OCI-LY1 (cell line): ENCODE results near the gene ELL2.

ENCODE experiments used
- H2AFZ ChIP-seq: fragments of 200-600 bp; sonication (generic), shearing (Covaris generic); 2 replicates; pipeline ENCODE4 v1.6.0; 2014; ENCODE audit warnings: antibody characterized with exemption, mild to moderate bottlenecking, low read length
- H3F3A ChIP-seq: fragments of 200-600 bp; sonication (generic), shearing (Covaris generic); 2 replicates; pipeline ENCODE4 v1.6.0; 2014; ENCODE audit warnings: mild to moderate bottlenecking, antibody characterized with exemption, low read length, moderate library complexity; ENCODE audit not compliant: insufficient read depth
- H3K27ac ChIP-seq: fragments of 200-600 bp; sonication (generic); 2 replicates; pipeline ENCODE4 v1.5.1; 2014; ENCODE audit warnings: low read length, mixed run types, mild to moderate bottlenecking, low read depth; ENCODE audit not compliant: poor library complexity, severe bottlenecking
- H3K27me3 ChIP-seq: fragments of 200-600 bp; sonication (generic); 2 replicates; pipeline ENCODE4 v1.6.0; 2014; ENCODE audit warnings: antibody characterized with exemption, mild to moderate bottlenecking, low read length, moderate library complexity; ENCODE audit not compliant: insufficient read depth
- H3K36me3 ChIP-seq: fragments of 200-600 bp; sonication (generic); 2 replicates; pipeline ENCODE4 v1.6.1; 2014; ENCODE audit warnings: mild to moderate bottlenecking, antibody characterized with exemption, low read length, moderate library complexity, mixed read lengths; ENCODE audit not compliant: insufficient read depth
- H3K4me1 ChIP-seq: fragments of 200-600 bp; sonication (generic); 2 replicates; pipeline ENCODE4 v1.5.1; 2014; ENCODE audit warnings: mild to moderate bottlenecking, low read length, moderate library complexity; ENCODE audit not compliant: insufficient read depth, severe bottlenecking
- H3K4me2 ChIP-seq: fragments of 200-600 bp; sonication (generic), shearing (Covaris generic); 2 replicates; pipeline ENCODE4 v1.6.1; 2014; ENCODE audit warnings: low read length
- H3K4me3 ChIP-seq: fragments of 200-600 bp; sonication (generic); 2 replicates; pipeline ENCODE4 v1.5.1; 2014; ENCODE audit warnings: low read length, low read depth, mild to moderate bottlenecking, mixed read lengths; ENCODE audit not compliant: poor library complexity, severe bottlenecking
- H3K79me2 ChIP-seq: fragments of 200-600 bp; shearing (Covaris generic); 2 replicates; pipeline ENCODE4 v1.6.1; 2016; ENCODE audit warnings: mixed run types, low read length, mixed read lengths; ENCODE audit not compliant: insufficient read depth
- H3K9ac ChIP-seq: fragments of 200-600 bp; sonication (generic), shearing (Covaris generic); 2 replicates; pipeline ENCODE4 v1.6.1; 2014; ENCODE audit warnings: mild to moderate bottlenecking, low read length, mixed read lengths
- H3K9me2 ChIP-seq: fragments of 200-600 bp; sonication (generic), shearing (Covaris generic); 2 replicates; pipeline ENCODE4 v1.6.1; 2014; ENCODE audit warnings: low read depth, mild to moderate bottlenecking, low read length, mixed read lengths
- H3K9me3 ChIP-seq: fragments of 200-600 bp; shearing (Covaris generic); 2 replicates; pipeline ENCODE4 v1.6.1; 2014; ENCODE audit warnings: low read length, mixed read lengths
- H4K20me1 ChIP-seq: fragments of 200-600 bp; sonication (generic), shearing (Covaris generic); 2 replicates; pipeline ENCODE4 v1.6.0; 2016; ENCODE audit warnings: mild to moderate bottlenecking, low read length; ENCODE audit not compliant: insufficient read depth
- EZH2 ChIP-seq: fragments of 200-600 bp; sonication (generic), shearing (Covaris generic); IDR thresholded peaks from 2 replicates; pipeline ENCODE4 v1.8.0; 2017; ENCODE audit warnings: borderline replicate concordance, mixed run types, mild to moderate bottlenecking, antibody characterized with exemption, low read length, moderate library complexity, mixed read lengths
- TF ChIP-seq, protein P1 (sequence below): fragments of 200-600 bp; sonication (generic), shearing (Covaris generic); IDR thresholded peaks from 2 replicates; pipeline ENCODE4 v1.5.1; 2017; ENCODE audit warnings: mild to moderate bottlenecking, antibody characterized with exemption, low read length, moderate library complexity, mixed read lengths

ELL2 gene

DNA sequence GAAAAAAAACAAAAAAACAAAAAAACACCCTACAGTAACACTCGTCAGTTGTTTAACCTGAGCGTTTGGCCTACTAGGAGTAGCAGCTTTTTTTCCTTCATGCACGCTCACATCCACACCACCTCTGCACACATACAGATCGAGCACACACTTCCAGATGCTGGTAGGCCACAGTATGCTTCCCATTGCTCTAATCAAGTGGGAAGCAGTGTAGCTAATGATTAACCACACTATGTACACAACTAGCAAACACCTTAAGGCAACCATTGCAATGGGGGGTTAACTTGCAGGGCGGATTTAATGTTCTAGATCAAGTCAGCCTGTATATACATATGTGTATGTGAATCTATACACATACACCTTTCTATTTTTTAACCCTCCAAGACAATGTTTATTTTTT lies 73.7 kb downstream of the ELL2 start:
- no peaks in the 10 kb centered on the region for H3F3A ChIP-seq
- H3K36me3 ChIP-seq, result no peaks in the 10 kb centered on the region
- TF ChIP-seq, protein P1, sequence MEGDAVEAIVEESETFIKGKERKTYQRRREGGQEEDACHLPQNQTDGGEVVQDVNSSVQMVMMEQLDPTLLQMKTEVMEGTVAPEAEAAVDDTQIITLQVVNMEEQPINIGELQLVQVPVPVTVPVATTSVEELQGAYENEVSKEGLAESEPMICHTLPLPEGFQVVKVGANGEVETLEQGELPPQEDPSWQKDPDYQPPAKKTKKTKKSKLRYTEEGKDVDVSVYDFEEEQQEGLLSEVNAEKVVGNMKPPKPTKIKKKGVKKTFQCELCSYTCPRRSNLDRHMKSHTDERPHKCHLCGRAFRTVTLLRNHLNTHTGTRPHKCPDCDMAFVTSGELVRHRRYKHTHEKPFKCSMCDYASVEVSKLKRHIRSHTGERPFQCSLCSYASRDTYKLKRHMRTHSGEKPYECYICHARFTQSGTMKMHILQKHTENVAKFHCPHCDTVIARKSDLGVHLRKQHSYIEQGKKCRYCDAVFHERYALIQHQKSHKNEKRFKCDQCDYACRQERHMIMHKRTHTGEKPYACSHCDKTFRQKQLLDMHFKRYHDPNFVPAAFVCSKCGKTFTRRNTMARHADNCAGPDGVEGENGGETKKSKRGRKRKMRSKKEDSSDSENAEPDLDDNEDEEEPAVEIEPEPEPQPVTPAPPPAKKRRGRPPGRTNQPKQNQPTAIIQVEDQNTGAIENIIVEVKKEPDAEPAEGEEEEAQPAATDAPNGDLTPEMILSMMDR, result no peak
- H3K9me2 ChIP-seq, result no peaks in the 10 kb centered on the region
- H3K9me3 ChIP-seq, result no peaks in the 10 kb centered on the region
- H3K27ac ChIP-seq, result no peak overlapping the region
- H3K4me3 ChIP-seq, result no peak overlapping the region
- H3K27me3 ChIP-seq, result no peaks in the 10 kb centered on the region
- no peak overlapping the region for H2AFZ ChIP-seq
- no peaks in the 10 kb centered on the region for H3K79me2 ChIP-seq
- no peak overlapping the region for H3K9ac ChIP-seq
- no peak overlapping the region for H3K4me2 ChIP-seq
- no peaks in the 10 kb centered on the region for H3K4me1 ChIP-seq
- H4K20me1 ChIP-seq, result no peaks in the 10 kb centered on the region

DNA sequence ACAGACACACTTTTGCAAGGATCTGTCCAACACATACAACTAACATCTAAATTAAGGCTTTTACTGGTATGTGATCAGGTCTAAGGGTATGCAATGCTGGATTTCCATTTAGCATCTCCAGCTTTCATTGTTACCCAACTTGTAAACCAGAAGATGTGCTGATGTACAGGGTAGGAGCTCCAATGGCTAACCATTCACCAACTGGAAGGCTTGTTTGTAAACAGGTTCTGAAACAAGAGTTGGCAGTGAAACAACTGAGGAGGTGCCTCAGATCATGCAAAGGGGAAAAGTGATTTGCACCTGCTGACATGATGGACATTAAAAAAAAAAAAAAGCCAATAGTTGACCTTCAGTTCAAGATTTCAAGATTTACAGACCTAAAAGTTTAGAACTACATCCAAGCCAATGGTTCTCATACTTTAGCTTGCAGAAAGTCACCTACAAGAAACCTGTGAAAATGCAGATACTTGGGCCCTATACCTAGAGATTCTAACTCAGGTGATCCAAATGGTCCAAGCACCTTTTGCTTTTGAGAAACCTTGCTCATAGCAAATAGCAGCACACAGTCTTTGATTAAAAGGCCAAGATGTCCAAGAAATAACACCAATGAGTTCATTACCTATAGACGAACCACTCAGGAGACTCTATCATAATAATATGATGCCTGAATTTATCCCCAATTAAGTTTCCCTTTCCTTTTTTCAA lies 75.2 kb downstream of the ELL2 start:
- no peaks in the 10 kb centered on the region for H4K20me1 ChIP-seq
- no peaks in the 10 kb centered on the region for H3K27me3 ChIP-seq
- H3K4me1 ChIP-seq, result no peaks in the 10 kb centered on the region
- H3K9me3 ChIP-seq, result no peaks in the 10 kb centered on the region
- TF ChIP-seq, protein P1, result no peak
- no peak for TF ChIP-seq EZH2
- H3F3A ChIP-seq, result no peaks in the 10 kb centered on the region
- H3K4me3 ChIP-seq, result no peak overlapping the region
- no peak overlapping the region for H2AFZ ChIP-seq
- no peak overlapping the region for H3K9ac ChIP-seq
- no peaks in the 10 kb centered on the region for H3K36me3 ChIP-seq
- H3K9me2 ChIP-seq, result no peaks in the 10 kb centered on the region
- no peak overlapping the region for H3K27ac ChIP-seq
- H3K4me2 ChIP-seq, result no peak overlapping the region
- no peaks in the 10 kb centered on the region for H3K79me2 ChIP-seq

DNA sequence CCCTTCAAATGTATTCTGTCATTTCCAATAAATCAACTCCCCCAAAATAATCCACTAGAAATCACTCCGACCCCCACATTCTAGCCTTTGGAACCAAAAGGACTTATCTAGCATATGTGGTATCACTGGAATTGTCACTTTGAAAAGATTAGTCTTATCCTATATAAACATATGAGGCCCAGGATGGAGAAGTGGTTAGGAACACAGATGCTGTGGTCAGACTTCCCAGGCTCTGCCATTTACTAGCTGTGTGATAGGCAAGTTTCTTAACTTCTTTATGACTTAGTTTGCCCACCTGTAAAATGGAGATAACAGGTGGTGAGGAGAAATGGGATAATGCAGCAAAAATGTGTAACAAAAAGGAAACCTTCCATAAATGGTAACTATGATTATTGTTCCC lies 77.1 kb downstream of the ELL2 start:
- no peak overlapping the region for H2AFZ ChIP-seq
- H3K9me2 ChIP-seq, result no peaks in the 10 kb centered on the region
- no peak overlapping the region for H3K4me2 ChIP-seq
- TF ChIP-seq EZH2, result no peak
- TF ChIP-seq, protein P1, result no peak
- no peaks in the 10 kb centered on the region for H3K79me2 ChIP-seq
- no peak overlapping the region for H3K27ac ChIP-seq
- no peaks in the 10 kb centered on the region for H4K20me1 ChIP-seq
- no peak overlapping the region for H3K9ac ChIP-seq
- no peaks in the 10 kb centered on the region for H3K4me1 ChIP-seq
- H3F3A ChIP-seq, result no peaks in the 10 kb centered on the region
- no peak overlapping the region for H3K4me3 ChIP-seq
- H3K36me3 ChIP-seq, result no peaks in the 10 kb centered on the region
- no peaks in the 10 kb centered on the region for H3K27me3 ChIP-seq
- no peaks in the 10 kb centered on the region for H3K9me3 ChIP-seq
